Measurements from ENCODE around the gene DQX1. TPM values are rescaled to one million over a fixed set of nuclear protein-coding genes. Genes with fewer than 3 reads are reported as not detected.

DQX1 gene
- total and polyA plus RNA-seq, 4 donors: 0.05 to 1.0 (median 0.08) TPM; not detected in 1

DNA sequence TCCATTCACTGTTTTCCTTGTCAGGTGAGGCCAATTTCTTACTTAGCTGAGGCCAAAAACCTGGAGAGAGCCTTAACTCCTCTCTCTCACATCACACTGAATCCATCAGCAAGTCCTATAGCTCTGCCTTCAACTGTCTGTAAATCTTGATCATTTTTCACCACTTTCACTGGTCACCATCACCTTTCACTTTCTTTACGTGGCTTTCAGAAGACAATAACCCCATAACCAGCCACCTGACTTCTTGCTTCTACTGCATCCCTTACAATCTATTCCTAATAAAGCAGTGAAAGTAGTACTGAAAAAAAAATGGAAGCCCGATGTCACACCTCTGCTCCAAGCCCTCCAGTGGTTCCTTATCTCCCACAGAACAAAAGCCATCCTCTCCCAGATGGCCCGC lies 20.0 kb upstream of the DQX1 start:
- WGBS: 68% methylated on average over 3 of the region's 3 CpGs

DNA sequence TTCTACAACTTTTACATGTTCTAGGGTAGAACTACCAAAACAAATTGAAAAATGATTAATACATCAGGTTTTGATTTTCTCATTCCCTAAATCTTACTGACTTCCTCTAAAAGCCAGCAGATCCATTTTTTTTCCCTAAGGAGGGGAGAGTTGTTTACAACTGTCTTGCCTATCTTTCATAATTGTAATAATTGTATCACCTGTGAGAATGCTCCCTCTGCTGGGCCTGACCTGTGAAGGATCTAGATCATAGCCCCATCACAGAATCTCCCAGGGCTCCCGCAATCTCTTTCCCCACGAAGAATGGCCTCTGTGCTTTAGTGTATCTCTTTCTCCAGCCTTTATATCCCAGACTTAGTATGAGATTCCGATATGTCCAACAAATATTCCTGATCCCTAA lies 18.6 kb upstream of the DQX1 start:
- H3K4me3 ChIP-seq (ENCODE audit: low read depth in 1 of 3, low read length in 3 of 3): no peak overlapping the region
- H3K9me3 ChIP-seq (ENCODE audit: control insufficient read depth in 4 of 4, low read length in 3 of 4): no peaks in the 10 kb centered on the region
- WGBS: 82% methylated on average over 3 of the region's 3 CpGs
- no peak for DNase-seq (ENCODE audit: low spot score)
- no peak overlapping the region for H3K9ac ChIP-seq (ENCODE audit: low read depth in 1 of 2, low read length in 2 of 2)
- peaks cover 5 to 15% (median 9%) of the 10 kb centered on the region in 4 donors for H3K4me1 ChIP-seq (ENCODE audit: control insufficient read depth in 4 of 4, insufficient read depth in 4 of 4, low read length in 3 of 4)
- H3K27ac ChIP-seq (ENCODE audit: low read depth in 1 of 2, low read length in 2 of 2): no peak overlapping the region
- H3K27me3 ChIP-seq (ENCODE audit: control insufficient read depth in 4 of 4, insufficient read depth in 4 of 4, low read length in 3 of 4): no peaks in the 10 kb centered on the region
- no peaks in the 10 kb centered on the region for H3K36me3 ChIP-seq (ENCODE audit: control insufficient read depth in 4 of 4, insufficient read depth in 3 of 4, low read depth in 1 of 4, low read length in 3 of 4)
- TF ChIP-seq, protein P1, sequence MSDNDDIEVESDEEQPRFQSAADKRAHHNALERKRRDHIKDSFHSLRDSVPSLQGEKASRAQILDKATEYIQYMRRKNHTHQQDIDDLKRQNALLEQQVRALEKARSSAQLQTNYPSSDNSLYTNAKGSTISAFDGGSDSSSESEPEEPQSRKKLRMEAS (IDR thresholded peaks at IDR 0.05): no peak
- TF ChIP-seq NR2F2 (IDR thresholded peaks at IDR 0.05): no peak
- no peak for TF ChIP-seq RXRA (IDR thresholded peaks at IDR 0.05)
- TF ChIP-seq, protein P2, sequence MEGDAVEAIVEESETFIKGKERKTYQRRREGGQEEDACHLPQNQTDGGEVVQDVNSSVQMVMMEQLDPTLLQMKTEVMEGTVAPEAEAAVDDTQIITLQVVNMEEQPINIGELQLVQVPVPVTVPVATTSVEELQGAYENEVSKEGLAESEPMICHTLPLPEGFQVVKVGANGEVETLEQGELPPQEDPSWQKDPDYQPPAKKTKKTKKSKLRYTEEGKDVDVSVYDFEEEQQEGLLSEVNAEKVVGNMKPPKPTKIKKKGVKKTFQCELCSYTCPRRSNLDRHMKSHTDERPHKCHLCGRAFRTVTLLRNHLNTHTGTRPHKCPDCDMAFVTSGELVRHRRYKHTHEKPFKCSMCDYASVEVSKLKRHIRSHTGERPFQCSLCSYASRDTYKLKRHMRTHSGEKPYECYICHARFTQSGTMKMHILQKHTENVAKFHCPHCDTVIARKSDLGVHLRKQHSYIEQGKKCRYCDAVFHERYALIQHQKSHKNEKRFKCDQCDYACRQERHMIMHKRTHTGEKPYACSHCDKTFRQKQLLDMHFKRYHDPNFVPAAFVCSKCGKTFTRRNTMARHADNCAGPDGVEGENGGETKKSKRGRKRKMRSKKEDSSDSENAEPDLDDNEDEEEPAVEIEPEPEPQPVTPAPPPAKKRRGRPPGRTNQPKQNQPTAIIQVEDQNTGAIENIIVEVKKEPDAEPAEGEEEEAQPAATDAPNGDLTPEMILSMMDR (IDR thresholded peaks at IDR 0.05; ENCODE audit: low read depth, low read length, missing input control): peak; percentile 8
- TF ChIP-seq, protein P3, sequence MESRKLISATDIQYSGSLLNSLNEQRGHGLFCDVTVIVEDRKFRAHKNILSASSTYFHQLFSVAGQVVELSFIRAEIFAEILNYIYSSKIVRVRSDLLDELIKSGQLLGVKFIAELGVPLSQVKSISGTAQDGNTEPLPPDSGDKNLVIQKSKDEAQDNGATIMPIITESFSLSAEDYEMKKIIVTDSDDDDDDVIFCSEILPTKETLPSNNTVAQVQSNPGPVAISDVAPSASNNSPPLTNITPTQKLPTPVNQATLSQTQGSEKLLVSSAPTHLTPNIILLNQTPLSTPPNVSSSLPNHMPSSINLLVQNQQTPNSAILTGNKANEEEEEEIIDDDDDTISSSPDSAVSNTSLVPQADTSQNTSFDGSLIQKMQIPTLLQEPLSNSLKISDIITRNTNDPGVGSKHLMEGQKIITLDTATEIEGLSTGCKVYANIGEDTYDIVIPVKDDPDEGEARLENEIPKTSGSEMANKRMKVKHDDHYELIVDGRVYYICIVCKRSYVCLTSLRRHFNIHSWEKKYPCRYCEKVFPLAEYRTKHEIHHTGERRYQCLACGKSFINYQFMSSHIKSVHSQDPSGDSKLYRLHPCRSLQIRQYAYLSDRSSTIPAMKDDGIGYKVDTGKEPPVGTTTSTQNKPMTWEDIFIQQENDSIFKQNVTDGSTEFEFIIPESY (IDR thresholded peaks at IDR 0.05): no peak
- no peak for TF ChIP-seq JUND (IDR thresholded peaks at IDR 0.05)
- TF ChIP-seq HNF4G (IDR thresholded peaks at IDR 0.05): no peak
- no peak for TF ChIP-seq GABPA (IDR thresholded peaks at IDR 0.05 in 1 of 2, conservative IDR thresholded peaks at IDR 0.05 in 1 of 2)
- no peak for TF ChIP-seq HNF4A (conservative IDR thresholded peaks at IDR 0.05)
- TF ChIP-seq FOXA2 (IDR thresholded peaks at IDR 0.05): no peak
- TF ChIP-seq RAD21 (IDR thresholded peaks at IDR 0.05): peak; percentile 24 to 47
- TF ChIP-seq, protein P4, sequence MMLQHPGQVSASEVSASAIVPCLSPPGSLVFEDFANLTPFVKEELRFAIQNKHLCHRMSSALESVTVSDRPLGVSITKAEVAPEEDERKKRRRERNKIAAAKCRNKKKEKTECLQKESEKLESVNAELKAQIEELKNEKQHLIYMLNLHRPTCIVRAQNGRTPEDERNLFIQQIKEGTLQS (IDR thresholded peaks at IDR 0.05): no peak
- TF ChIP-seq EGR1 (IDR thresholded peaks at IDR 0.05; ENCODE audit: low read depth in 2 of 2): no peak
- no peak for TF ChIP-seq SP1 (IDR thresholded peaks at IDR 0.05)

More for the DNA sequence above, 20.0 kb upstream of the DQX1 start:
- no peak for TF ChIP-seq SP1 (IDR thresholded peaks at IDR 0.05)
- TF ChIP-seq, protein P4 (IDR thresholded peaks at IDR 0.05): no peak
- TF ChIP-seq, protein P2 (IDR thresholded peaks at IDR 0.05; ENCODE audit: low read depth, low read length, missing input control): no peak
- TF ChIP-seq TAF1 (conservative IDR thresholded peaks at IDR 0.05): no peak
- TF ChIP-seq EGR1 (IDR thresholded peaks at IDR 0.05; ENCODE audit: low read depth in 2 of 2): no peak
- TF ChIP-seq HNF4A (conservative IDR thresholded peaks at IDR 0.05): no peak
- no peak for TF ChIP-seq JUND (IDR thresholded peaks at IDR 0.05)
- TF ChIP-seq, protein P3 (IDR thresholded peaks at IDR 0.05): no peak
- TF ChIP-seq HNF4G (IDR thresholded peaks at IDR 0.05): no peak
- TF ChIP-seq FOXA1 (IDR thresholded peaks at IDR 0.05): no peak
- TF ChIP-seq, protein P1 (IDR thresholded peaks at IDR 0.05): no peak
- TF ChIP-seq RAD21 (IDR thresholded peaks at IDR 0.05): no peak
- TF ChIP-seq NR2F2 (IDR thresholded peaks at IDR 0.05): no peak
- no peak for TF ChIP-seq GABPA (IDR thresholded peaks at IDR 0.05 in 1 of 2, conservative IDR thresholded peaks at IDR 0.05 in 1 of 2)
- TF ChIP-seq FOXA2 (IDR thresholded peaks at IDR 0.05): no peak
- Histone ChIP-seq H3K27me3 (ENCODE audit: control insufficient read depth in 4 of 4, insufficient read depth in 4 of 4, low read length in 3 of 4) (no peaks in the 10 kb centered on the region), H3K4me1 (ENCODE audit: control insufficient read depth in 4 of 4, insufficient read depth in 4 of 4, low read length in 3 of 4) (peaks cover 5 to 16% (median 9%) of the 10 kb centered on the region in 4 donors), H3K36me3 (ENCODE audit: control insufficient read depth in 4 of 4, insufficient read depth in 3 of 4, low read depth in 1 of 4, low read length in 3 of 4) (no peaks in the 10 kb centered on the region), H3K27ac (ENCODE audit: low read depth in 1 of 2, low read length in 2 of 2) (no peak overlapping the region), H3K9me3 (ENCODE audit: control insufficient read depth in 4 of 4, low read length in 3 of 4) (no peaks in the 10 kb centered on the region), H3K9ac (ENCODE audit: low read depth in 1 of 2, low read length in 2 of 2) (no peak overlapping the region), H3K4me3 (ENCODE audit: low read depth in 1 of 3, low read length in 3 of 3) (no peak overlapping the region)
- no peak for DNase-seq (ENCODE audit: low spot score)

Data from liver (tissue), 9 donors.